Pons (tissue), 1 donor: ENCODE results near the gene PRKG1.
A peak's percentile ranks its signal among the peaks of the same experiment; 100 is the strongest.

Experiments
- DNase-seq: peaks from one replicate; pipeline ENCODE4 v3.0.0-alpha.2; 2016; ENCODE audit warnings: low spot score

PRKG1 gene

GRCh38 chr10:51879238-51879637, 805.0 kb downstream of the PRKG1 start:
- DNase-seq = peak; percentile 29

GRCh38 chr10:51881213-51881612, 806.9 kb downstream of the PRKG1 start:
- DNase-seq = no peak

- DNase-seq = no peak
These were observed 812.3 kb downstream of the PRKG1 start for GRCh38 chr10:51886438-51887068.

GRCh38 chr10:51888263-51888662, 814.0 kb downstream of the PRKG1 start:
- DNase-seq = no peak

- no peak for DNase-seq
These were observed 818.0 kb downstream of the PRKG1 start for GRCh38 chr10:51892313-51892712.

- peak; percentile 30 for DNase-seq
These were observed 818.8 kb downstream of the PRKG1 start for GRCh38 chr10:51892965-51893658.

GRCh38 chr10:51894771-51895578, 820.7 kb downstream of the PRKG1 start:
- DNase-seq = no peak

GRCh38 chr10:51896849-51897248, 822.6 kb downstream of the PRKG1 start:
- DNase-seq = no peak

GRCh38 chr10:51897560-51897959, 823.3 kb downstream of the PRKG1 start:
- DNase-seq = no peak

- no peak for DNase-seq
These were observed 825.9 kb downstream of the PRKG1 start for GRCh38 chr10:51900180-51900579.

- no peak for DNase-seq
These were observed 829.4 kb downstream of the PRKG1 start for GRCh38 chr10:51903675-51904074.

- no peak for DNase-seq
These were observed 830.7 kb downstream of the PRKG1 start for GRCh38 chr10:51905032-51905431.

- no peak for DNase-seq
These were observed 833.1 kb downstream of the PRKG1 start for GRCh38 chr10:51907361-51907760.

GRCh38 chr10:51910189-51910588, 835.9 kb downstream of the PRKG1 start:
- DNase-seq = no peak

- DNase-seq = no peak
These were observed 836.3 kb downstream of the PRKG1 start for GRCh38 chr10:51910596-51910995.

GRCh38 chr10:51911723-51912122, 837.4 kb downstream of the PRKG1 start:
- no peak for DNase-seq

- DNase-seq = no peak
These were observed 840.8 kb downstream of the PRKG1 start for GRCh38 chr10:51915031-51915542.

- DNase-seq = no peak
These were observed 844.2 kb downstream of the PRKG1 start for GRCh38 chr10:51918440-51918839.

GRCh38 chr10:51918884-51919325, 844.6 kb downstream of the PRKG1 start:
- DNase-seq = peak; percentile 77

- DNase-seq = no peak
These were observed 846.4 kb downstream of the PRKG1 start for GRCh38 chr10:51920672-51921071.

- DNase-seq = no peak
These were observed 850.1 kb downstream of the PRKG1 start for GRCh38 chr10:51924359-51924758.

GRCh38 chr10:51926337-51926736, 852.0 kb downstream of the PRKG1 start:
- peak; percentile 59 for DNase-seq

- no peak for DNase-seq
These were observed 853.9 kb downstream of the PRKG1 start for GRCh38 chr10:51928162-51928561.
